Uterus (tissue), 2 donors: ENCODE results near the gene TRIM38.

ENCODE experiments used
- POLR2A ChIP-seq, 2 donors: fragments of 450-650 bp; IDR thresholded peaks; one replicate each; pipeline ENCODE4 v1.6.1; 2016; ENCODE audit warnings: antibody characterized with exemption in 2 of 2, mild to moderate bottlenecking in 1 of 2, moderate library complexity in 1 of 2
- TF ChIP-seq, protein P1 (sequence below), 4 experiments: fragments of 200-600 bp in 2 of 4; fragments of 450-650 bp in 2 of 4; sonication (generic) in 2 of 4; IDR thresholded peaks; one replicate each; pipeline ENCODE4 v1.5.1; 2016 to 2019; ENCODE audit warnings: antibody characterized with exemption in 4 of 4, mild to moderate bottlenecking in 2 of 4, moderate library complexity in 1 of 4

DNA sequence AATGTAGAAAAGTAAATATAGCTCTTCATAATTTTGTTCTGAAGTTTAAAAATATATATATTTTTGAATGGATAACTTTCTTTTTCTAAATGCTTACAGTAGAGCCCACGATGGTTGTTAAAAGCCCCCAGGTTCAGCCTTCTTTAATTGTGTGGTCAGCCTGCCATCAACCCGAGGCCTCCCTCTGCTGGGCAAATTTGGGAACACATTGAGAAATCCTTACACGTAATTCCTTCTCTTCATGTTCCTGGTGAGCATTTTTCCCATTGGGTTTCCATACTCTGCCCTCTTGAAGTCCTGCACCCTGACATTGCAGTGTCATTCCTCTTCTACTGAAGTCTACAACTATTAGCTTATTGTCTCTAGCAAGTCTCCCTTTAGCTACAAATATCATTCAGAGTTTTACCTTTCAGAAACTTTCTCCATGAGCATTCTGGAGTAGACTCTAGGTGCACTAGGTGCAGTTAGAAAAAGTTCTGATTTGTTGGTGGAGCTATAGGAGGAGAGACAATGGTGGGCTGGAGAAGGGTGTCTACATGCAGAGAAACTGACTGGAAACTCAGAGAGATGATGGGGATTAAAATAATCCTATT, 40.6 kb downstream of the TRIM38 start:
- no peak for TF ChIP-seq POLR2A (IDR thresholded peaks at IDR 0.05)
- TF ChIP-seq, protein P1, sequence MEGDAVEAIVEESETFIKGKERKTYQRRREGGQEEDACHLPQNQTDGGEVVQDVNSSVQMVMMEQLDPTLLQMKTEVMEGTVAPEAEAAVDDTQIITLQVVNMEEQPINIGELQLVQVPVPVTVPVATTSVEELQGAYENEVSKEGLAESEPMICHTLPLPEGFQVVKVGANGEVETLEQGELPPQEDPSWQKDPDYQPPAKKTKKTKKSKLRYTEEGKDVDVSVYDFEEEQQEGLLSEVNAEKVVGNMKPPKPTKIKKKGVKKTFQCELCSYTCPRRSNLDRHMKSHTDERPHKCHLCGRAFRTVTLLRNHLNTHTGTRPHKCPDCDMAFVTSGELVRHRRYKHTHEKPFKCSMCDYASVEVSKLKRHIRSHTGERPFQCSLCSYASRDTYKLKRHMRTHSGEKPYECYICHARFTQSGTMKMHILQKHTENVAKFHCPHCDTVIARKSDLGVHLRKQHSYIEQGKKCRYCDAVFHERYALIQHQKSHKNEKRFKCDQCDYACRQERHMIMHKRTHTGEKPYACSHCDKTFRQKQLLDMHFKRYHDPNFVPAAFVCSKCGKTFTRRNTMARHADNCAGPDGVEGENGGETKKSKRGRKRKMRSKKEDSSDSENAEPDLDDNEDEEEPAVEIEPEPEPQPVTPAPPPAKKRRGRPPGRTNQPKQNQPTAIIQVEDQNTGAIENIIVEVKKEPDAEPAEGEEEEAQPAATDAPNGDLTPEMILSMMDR (IDR thresholded peaks at IDR 0.05), result peak; percentile 61 to 84 (median 68)
